Measurements from ENCODE around the gene NHEJ1.

The NHEJ1 gene

GRCh38 chr2:219087848-219088247 is 72.8 kb downstream of the NHEJ1 start:
- no peak for DNase-seq (ENCODE audit: low read depth, low spot score)

- no peak for DNase-seq (ENCODE audit: low read depth, low spot score)
These were observed 73.3 kb downstream of the NHEJ1 start for GRCh38 chr2:219087361-219087760.

- no peak for DNase-seq (ENCODE audit: low read depth, low spot score)
These were observed 74.4 kb downstream of the NHEJ1 start for GRCh38 chr2:219086196-219086595.

GRCh38 chr2:219084791-219085190 is 75.8 kb downstream of the NHEJ1 start:
- no peak for DNase-seq (ENCODE audit: low read depth, low spot score)

- DNase-seq (ENCODE audit: low read depth, low spot score) = no peak
These were observed 78.2 kb downstream of the NHEJ1 start for GRCh38 chr2:219082332-219082958.

GRCh38 chr2:219081701-219082331 is 78.8 kb downstream of the NHEJ1 start:
- no peak for DNase-seq (ENCODE audit: low read depth, low spot score)

GRCh38 chr2:219081096-219081495 is 79.5 kb downstream of the NHEJ1 start:
- DNase-seq (ENCODE audit: low read depth, low spot score) = no peak

- DNase-seq (ENCODE audit: low read depth, low spot score) = no peak
These were observed 81.2 kb downstream of the NHEJ1 start for GRCh38 chr2:219079417-219079816.

GRCh38 chr2:219078951-219079350 is 81.7 kb downstream of the NHEJ1 start:
- no peak for DNase-seq (ENCODE audit: low read depth, low spot score)

- DNase-seq (ENCODE audit: low read depth, low spot score) = no peak
These were observed 82.5 kb downstream of the NHEJ1 start for GRCh38 chr2:219078126-219078525.

GRCh38 chr2:219076253-219076652 is 84.4 kb downstream of the NHEJ1 start:
- DNase-seq (ENCODE audit: low read depth, low spot score) = no peak

- DNase-seq (ENCODE audit: low read depth, low spot score) = peak; percentile 24
These were observed 87.0 kb downstream of the NHEJ1 start for GRCh38 chr2:219073413-219074129.

GRCh38 chr2:219072741-219073250 is 87.8 kb downstream of the NHEJ1 start:
- DNase-seq (ENCODE audit: low read depth, low spot score) = no peak

- no peak for DNase-seq (ENCODE audit: low read depth, low spot score)
These were observed 89.3 kb downstream of the NHEJ1 start for GRCh38 chr2:219071131-219071816.

- no peak for DNase-seq (ENCODE audit: low read depth, low spot score)
These were observed 95.1 kb downstream of the NHEJ1 start for GRCh38 chr2:219065484-219065883.

- DNase-seq (ENCODE audit: low read depth, low spot score) = no peak
These were observed 98.5 kb downstream of the NHEJ1 start for GRCh38 chr2:219062081-219062480.

- DNase-seq (ENCODE audit: low read depth, low spot score) = no peak
These were observed 99.5 kb downstream of the NHEJ1 start, which contains the start of gene IHH for GRCh38 chr2:219060821-219061791. IHH (minus strand) TSS chr2:219060921; CDS start chr2:219060467, 454 bp downstream.

GRCh38 chr2:219059725-219060682 is 100.6 kb downstream of the NHEJ1 start:
- no peak for DNase-seq (ENCODE audit: low read depth, low spot score)

GRCh38 chr2:219059375-219059724 is 101.3 kb downstream of the NHEJ1 start:
- no peak for DNase-seq (ENCODE audit: low read depth, low spot score)
